ENCODE data around the gene GASK1B.

The GASK1B gene

DNA sequence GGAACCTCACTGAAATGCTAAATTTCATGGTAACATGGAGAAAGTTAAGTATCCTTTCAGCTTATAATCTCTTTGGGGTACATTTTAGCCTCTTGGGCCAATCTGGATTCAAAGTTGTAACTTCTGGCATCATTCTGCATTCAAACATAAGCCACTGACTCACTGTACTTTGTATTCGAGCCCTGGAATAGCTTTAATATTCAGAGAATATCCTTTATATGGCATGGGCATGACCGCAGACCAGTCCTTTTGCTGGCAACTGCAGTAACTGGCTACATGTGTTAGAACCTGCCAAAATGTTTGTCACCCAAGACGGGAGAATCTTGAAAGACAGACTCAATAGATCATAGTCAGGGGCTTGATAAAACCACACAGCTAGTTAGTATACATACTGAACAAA lies 3.3 kb downstream of the GASK1B start:
- no peak overlapping the region for H3K27ac Mint-ChIP-seq
- H3K4me3 Mint-ChIP-seq, result no peak overlapping the region
- peaks cover 42% of the 10 kb centered on the region for H3K27me3 Mint-ChIP-seq
- no peaks in the 10 kb centered on the region for H3K36me3 Mint-ChIP-seq (ENCODE audit: low read depth)
- no peak for DNase-seq
- H3K4me1 Mint-ChIP-seq (ENCODE audit: low read depth), result peaks cover 11% of the 10 kb centered on the region
- no peaks in the 10 kb centered on the region for H3K9me3 Mint-ChIP-seq

DNA sequence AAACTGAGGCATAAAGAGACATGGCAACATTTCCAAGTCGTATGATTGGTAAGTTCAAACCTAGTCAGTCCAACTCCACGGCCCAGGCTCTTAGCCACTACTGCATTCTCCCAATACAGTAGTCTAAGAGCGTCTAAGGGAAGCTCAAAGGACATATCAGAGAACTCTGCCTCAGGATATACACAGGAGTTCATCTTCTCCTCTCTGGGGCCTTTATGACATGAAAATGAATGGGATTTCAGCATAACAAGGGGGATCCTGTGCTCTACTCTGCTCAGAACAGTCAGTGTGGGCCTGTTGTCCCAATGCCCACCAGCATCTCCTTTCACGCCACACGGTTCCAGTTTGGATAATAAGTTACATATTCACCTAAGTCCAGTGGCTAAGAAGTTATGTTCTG lies 4.2 kb downstream of the GASK1B start:
- no peaks in the 10 kb centered on the region for H3K9me3 Mint-ChIP-seq
- no peak for DNase-seq
- no peak overlapping the region for H3K27ac Mint-ChIP-seq
- peaks cover 42% of the 10 kb centered on the region for H3K27me3 Mint-ChIP-seq
- H3K36me3 Mint-ChIP-seq (ENCODE audit: low read depth), result no peaks in the 10 kb centered on the region
- H3K4me1 Mint-ChIP-seq (ENCODE audit: low read depth), result peaks cover 11% of the 10 kb centered on the region
- no peak overlapping the region for H3K4me3 Mint-ChIP-seq

- Mint-ChIP-seq H3K36me3 (ENCODE audit: low read depth) (no peaks in the 10 kb centered on the region), H3K9me3 (no peaks in the 10 kb centered on the region), H3K27ac (no peak overlapping the region), H3K4me3 (no peak overlapping the region), H3K4me1 (ENCODE audit: low read depth) (peaks cover 7% of the 10 kb centered on the region), H3K27me3 (peaks cover 41% of the 10 kb centered on the region)
- DNase-seq, result no peak
Observed at GRCh38 chr4:158166701-158167100, 6.1 kb downstream of the GASK1B start.

DNA sequence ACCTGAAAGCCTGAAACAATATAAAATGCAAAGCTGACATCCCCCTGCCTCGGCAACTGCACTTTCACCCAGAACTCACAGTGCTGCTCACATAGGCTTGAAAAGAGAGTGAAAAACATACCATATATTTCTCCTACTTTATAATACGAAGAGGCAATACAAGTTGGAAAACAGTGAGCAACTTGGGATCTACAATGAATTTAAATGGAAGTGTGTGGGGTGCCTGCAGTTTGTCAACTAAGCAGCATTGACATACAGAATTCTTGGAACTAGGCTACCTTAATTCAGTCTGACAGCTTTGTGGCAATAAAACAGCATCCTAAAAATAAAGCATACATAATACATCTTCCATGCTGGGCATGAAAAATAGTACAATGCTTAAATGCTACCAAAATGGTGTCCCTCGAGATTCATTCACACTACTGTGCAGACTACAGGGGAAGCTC lies 8.0 kb downstream of the GASK1B start:
- no peak overlapping the region for H3K27ac Mint-ChIP-seq
- H3K9me3 Mint-ChIP-seq, result no peaks in the 10 kb centered on the region
- no peaks in the 10 kb centered on the region for H3K36me3 Mint-ChIP-seq (ENCODE audit: low read depth)
- peaks cover 24% of the 10 kb centered on the region for H3K27me3 Mint-ChIP-seq
- no peak for DNase-seq
- no peaks in the 10 kb centered on the region for H3K4me1 Mint-ChIP-seq (ENCODE audit: low read depth)
- H3K4me3 Mint-ChIP-seq, result no peak overlapping the region

DNA sequence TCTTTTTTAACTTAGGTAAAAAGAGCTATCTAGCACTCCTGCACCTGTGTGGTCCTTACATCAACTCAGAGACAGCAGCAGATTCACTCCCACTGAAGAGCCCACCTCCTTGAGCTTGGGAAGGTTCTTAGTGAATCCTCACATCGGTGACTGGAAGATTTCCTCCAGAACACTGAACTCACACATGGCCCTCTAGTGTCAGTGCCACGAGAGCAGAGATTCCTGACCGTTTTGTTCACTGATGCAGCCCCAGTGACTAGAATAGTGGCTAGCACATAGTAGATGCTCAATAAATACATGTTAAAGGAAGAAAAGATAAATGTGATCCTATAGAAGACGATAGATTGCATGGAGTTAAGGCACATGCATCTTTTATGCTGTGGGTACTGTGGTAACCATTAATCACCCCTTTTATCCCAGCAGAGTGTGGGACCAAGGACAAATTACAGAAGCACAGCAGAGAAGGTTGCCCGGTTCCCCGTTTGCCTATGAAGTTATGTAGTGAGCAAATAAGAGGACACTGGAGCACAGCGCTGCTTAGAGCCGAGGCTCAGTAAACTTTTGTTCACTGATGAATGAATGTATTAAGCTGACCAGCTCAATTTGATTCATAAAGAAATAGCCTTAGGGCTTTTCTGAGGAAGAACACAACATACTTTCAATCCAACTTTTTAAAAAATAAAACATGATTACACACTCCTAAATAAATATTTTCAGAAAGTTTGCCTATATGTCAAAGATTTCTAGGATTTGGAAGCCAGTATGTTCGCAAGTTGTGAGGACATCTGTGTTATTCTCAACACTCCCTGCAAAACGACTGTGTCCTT lies 8.7 kb downstream of the GASK1B start:
- Mint-ChIP-seq H3K27me3 (peaks cover 19% of the 10 kb centered on the region), H3K4me1 (ENCODE audit: low read depth) (no peaks in the 10 kb centered on the region), H3K27ac (no peak overlapping the region), H3K36me3 (ENCODE audit: low read depth) (no peaks in the 10 kb centered on the region), H3K9me3 (no peaks in the 10 kb centered on the region), H3K4me3 (no peak overlapping the region)
- DNase-seq, result no peak

DNA sequence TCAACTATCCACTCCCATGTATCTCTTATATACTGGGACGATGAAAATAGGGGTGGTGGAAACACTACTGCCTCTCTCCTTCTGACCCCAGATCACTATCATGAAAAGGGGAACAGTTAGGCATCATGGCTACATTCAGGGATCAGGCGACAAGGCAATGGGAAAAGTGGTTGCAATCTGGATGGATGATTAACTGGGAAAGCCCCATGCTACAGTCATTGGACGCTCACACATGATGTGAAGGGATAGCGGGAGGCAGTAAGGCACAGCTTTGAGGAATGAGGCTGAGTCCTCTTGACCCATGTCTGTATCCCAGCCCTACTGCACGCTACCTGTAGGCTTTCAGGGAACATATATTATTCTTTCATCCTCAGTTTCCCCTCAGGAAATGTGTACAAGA lies 10.2 kb downstream of the GASK1B start:
- Mint-ChIP-seq H3K27ac (no peak overlapping the region), H3K36me3 (ENCODE audit: low read depth) (no peaks in the 10 kb centered on the region), H3K4me3 (no peak overlapping the region), H3K27me3 (peaks cover 11% of the 10 kb centered on the region), H3K9me3 (no peaks in the 10 kb centered on the region), H3K4me1 (ENCODE audit: low read depth) (no peaks in the 10 kb centered on the region)
- DNase-seq, result no peak

- Mint-ChIP-seq H3K27me3 (peaks cover 11% of the 10 kb centered on the region), H3K36me3 (ENCODE audit: low read depth) (no peaks in the 10 kb centered on the region), H3K4me1 (ENCODE audit: low read depth) (no peaks in the 10 kb centered on the region), H3K4me3 (no peak overlapping the region), H3K27ac (no peak overlapping the region), H3K9me3 (no peaks in the 10 kb centered on the region)
- no peak for DNase-seq
Observed at GRCh38 chr4:158161551-158162354, 11.1 kb downstream of the GASK1B start.

DNA sequence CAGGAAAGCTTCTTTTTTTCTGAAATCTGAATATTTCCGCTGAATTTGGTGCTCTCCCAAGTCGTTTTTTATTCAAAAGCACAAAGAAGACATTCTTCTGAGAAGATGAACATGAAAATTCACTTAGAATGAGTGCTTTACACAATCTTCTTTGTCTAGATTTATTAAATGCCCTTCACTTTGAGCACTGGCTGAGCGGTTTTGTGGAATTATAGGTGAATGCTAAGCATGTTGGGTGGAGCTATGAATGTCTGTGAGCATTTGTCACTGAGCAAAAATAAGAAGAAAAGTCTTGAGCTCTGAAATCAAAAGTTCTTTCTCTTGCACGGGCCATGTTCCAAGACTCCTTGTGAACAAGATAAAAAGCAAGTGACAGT lies 13.1 kb downstream of the GASK1B start:
- DNase-seq, result no peak
- peaks cover 11% of the 10 kb centered on the region for H3K27me3 Mint-ChIP-seq
- H3K4me3 Mint-ChIP-seq, result no peak overlapping the region
- H3K4me1 Mint-ChIP-seq (ENCODE audit: low read depth), result no peaks in the 10 kb centered on the region
- H3K9me3 Mint-ChIP-seq, result no peaks in the 10 kb centered on the region
- H3K36me3 Mint-ChIP-seq (ENCODE audit: low read depth), result no peaks in the 10 kb centered on the region
- H3K27ac Mint-ChIP-seq, result no peak overlapping the region

DNA sequence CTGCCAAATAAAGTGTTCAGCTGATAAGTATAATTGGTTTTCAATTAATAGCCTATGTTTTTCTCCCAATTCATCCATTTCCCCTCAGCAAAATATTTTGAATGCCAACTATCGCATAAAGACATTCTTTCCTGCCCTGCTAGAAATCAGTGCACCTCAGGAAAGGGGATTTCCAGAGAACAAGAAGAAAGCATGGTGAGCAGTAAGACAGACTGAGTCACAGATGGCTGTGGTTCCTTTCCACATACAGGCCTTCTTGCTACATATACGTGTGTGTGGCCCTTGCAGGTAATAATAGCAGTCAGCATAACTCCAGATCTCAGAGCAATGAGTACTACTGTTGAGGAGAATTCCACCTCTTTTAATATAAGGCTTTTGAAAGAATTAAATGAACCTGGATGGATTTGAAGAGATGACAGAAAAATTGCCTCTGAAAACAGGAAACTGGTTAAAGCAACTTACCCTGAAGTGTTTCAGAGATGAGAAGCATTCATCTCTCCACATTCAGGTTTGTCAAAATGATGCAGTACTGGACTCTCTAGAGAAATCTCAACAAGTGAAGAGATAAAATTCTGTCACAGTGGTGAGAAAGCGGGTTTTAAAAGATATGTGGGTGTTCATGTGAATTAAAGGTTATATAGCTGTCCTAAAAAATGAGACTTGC lies 13.6 kb downstream of the GASK1B start:
- Mint-ChIP-seq H3K4me3 (no peak overlapping the region), H3K9me3 (no peaks in the 10 kb centered on the region), H3K27me3 (peaks cover 11% of the 10 kb centered on the region), H3K4me1 (ENCODE audit: low read depth) (no peaks in the 10 kb centered on the region), H3K27ac (no peak overlapping the region), H3K36me3 (ENCODE audit: low read depth) (no peaks in the 10 kb centered on the region)
- no peak for DNase-seq

DNA sequence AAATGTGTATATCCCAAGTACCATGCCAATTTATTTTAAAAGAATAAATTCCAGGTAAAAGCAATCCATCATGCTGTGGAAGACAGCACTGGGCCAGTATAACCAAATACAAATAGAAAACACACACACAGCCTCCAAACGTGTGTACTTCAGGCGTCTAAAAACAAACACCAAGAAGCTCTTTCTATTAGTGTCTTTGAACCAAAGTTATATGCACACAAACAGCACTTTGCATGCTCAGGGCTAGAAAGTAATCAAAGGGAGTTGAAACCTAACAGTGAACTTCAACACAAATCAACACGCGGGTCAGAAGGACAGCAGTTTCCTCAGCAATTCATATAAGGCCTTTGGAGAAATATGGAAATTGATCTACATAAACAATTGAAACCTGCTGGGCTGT lies 15.4 kb downstream of the GASK1B start:
- no peak for DNase-seq
- Mint-ChIP-seq H3K9me3 (no peaks in the 10 kb centered on the region), H3K4me3 (no peak overlapping the region), H3K4me1 (ENCODE audit: low read depth) (no peaks in the 10 kb centered on the region), H3K27ac (no peak overlapping the region), H3K27me3 (peaks cover 7% of the 10 kb centered on the region), H3K36me3 (ENCODE audit: low read depth) (no peaks in the 10 kb centered on the region)

DNA sequence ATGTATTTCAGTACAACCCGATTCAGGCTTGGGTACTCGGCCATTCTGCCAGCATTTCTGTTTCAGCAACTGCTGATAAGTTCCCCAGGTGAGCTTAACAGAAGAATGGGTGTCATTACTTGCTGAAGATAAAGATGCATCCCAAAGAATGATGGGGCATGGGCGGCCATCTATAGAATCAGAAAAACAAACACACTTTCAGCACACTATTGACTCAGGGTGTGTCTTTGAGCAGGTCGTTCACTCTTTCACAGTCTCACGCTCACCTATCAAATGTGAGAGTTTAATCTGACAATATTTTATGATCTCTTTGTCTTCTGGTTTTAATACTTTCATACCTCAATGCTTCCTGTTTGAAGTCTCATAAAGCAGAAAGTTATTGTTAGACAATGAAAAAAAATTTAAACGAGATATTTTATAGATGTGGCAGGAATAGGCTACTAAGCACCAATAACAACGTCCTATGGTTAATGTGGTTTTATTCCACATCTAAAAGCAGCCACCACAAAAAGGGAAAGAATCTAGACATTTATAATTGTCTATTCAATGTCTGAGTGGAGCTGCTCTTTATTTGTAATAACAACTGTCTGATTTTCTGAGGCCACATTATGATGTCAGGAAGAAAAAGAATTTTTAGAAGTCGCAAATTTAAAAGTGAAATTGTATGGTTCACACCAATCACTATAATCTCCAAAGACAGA lies 17.0 kb downstream of the GASK1B start:
- Mint-ChIP-seq H3K4me1 (ENCODE audit: low read depth) (no peaks in the 10 kb centered on the region), H3K36me3 (ENCODE audit: low read depth) (no peaks in the 10 kb centered on the region), H3K27me3 (no peaks in the 10 kb centered on the region), H3K9me3 (no peaks in the 10 kb centered on the region), H3K27ac (no peak overlapping the region), H3K4me3 (no peak overlapping the region)
- no peak for DNase-seq

DNA sequence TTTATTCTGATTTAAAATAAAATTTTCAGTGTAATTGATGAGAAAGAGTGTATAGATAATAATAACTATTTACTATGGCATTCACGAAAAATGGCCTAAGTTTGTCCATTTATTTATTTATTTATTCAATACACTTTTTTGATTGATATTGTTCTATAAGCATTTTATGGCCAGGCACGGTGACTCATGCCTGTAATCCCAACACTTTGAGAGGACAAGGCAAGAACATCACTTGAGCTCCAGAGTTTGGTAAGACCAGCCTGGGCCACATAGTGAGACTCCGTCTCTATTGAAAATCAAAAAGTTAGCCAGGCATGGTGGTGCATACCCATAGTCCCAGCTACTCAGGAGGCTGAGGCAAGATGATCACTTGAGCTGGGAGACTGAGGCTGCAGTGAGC lies 25.7 kb downstream of the GASK1B start:
- H3K36me3 Mint-ChIP-seq (ENCODE audit: low read depth), result no peaks in the 10 kb centered on the region
- DNase-seq, result no peak
- H3K27me3 Mint-ChIP-seq, result no peaks in the 10 kb centered on the region

DNA sequence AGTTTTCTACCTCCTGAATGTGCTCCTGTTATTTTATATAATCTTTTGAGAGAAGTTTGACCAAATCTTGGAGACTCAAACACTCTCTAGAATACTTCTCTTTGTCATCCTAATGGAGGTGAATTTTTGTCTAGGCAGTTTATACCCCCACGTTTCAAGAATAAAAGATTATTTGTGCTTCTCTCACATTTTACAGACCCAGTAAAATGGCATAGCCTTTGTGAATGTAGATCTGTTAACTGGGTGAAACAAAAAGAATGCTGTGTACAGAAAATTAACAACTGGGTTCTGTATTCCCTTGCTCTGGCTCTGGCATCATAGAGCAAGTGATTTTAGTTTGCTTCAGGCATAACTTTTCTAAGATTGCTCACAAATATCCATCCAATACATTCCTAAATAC lies 26.1 kb downstream of the GASK1B start:
- H3K27me3 Mint-ChIP-seq, result no peaks in the 10 kb centered on the region
- H3K9me3 Mint-ChIP-seq, result no peaks in the 10 kb centered on the region
- H3K4me1 Mint-ChIP-seq (ENCODE audit: low read depth), result no peaks in the 10 kb centered on the region

More for the DNA sequence above, 25.7 kb downstream of the GASK1B start:
- H3K27ac Mint-ChIP-seq, result no peak overlapping the region
- H3K4me1 Mint-ChIP-seq (ENCODE audit: low read depth), result no peaks in the 10 kb centered on the region
- H3K9me3 Mint-ChIP-seq, result no peaks in the 10 kb centered on the region
- H3K4me3 Mint-ChIP-seq, result no peak overlapping the region

GRCh38 chr4:158139086-158139485 lies 33.7 kb downstream of the GASK1B start:
- Mint-ChIP-seq H3K27ac (no peak overlapping the region), H3K9me3 (no peaks in the 10 kb centered on the region), H3K36me3 (ENCODE audit: low read depth) (no peaks in the 10 kb centered on the region), H3K27me3 (no peaks in the 10 kb centered on the region), H3K4me3 (no peak overlapping the region), H3K4me1 (ENCODE audit: low read depth) (no peaks in the 10 kb centered on the region)
- no peak for DNase-seq

More for the DNA sequence above, 26.1 kb downstream of the GASK1B start:
- H3K27ac Mint-ChIP-seq, result no peak overlapping the region
- H3K36me3 Mint-ChIP-seq (ENCODE audit: low read depth), result no peaks in the 10 kb centered on the region
- no peak overlapping the region for H3K4me3 Mint-ChIP-seq
- no peak for DNase-seq
